Measurements from ENCODE around the gene WDR46.

WDR46 gene, protein sequence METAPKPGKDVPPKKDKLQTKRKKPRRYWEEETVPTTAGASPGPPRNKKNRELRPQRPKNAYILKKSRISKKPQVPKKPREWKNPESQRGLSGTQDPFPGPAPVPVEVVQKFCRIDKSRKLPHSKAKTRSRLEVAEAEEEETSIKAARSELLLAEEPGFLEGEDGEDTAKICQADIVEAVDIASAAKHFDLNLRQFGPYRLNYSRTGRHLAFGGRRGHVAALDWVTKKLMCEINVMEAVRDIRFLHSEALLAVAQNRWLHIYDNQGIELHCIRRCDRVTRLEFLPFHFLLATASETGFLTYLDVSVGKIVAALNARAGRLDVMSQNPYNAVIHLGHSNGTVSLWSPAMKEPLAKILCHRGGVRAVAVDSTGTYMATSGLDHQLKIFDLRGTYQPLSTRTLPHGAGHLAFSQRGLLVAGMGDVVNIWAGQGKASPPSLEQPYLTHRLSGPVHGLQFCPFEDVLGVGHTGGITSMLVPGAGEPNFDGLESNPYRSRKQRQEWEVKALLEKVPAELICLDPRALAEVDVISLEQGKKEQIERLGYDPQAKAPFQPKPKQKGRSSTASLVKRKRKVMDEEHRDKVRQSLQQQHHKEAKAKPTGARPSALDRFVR

DNA sequence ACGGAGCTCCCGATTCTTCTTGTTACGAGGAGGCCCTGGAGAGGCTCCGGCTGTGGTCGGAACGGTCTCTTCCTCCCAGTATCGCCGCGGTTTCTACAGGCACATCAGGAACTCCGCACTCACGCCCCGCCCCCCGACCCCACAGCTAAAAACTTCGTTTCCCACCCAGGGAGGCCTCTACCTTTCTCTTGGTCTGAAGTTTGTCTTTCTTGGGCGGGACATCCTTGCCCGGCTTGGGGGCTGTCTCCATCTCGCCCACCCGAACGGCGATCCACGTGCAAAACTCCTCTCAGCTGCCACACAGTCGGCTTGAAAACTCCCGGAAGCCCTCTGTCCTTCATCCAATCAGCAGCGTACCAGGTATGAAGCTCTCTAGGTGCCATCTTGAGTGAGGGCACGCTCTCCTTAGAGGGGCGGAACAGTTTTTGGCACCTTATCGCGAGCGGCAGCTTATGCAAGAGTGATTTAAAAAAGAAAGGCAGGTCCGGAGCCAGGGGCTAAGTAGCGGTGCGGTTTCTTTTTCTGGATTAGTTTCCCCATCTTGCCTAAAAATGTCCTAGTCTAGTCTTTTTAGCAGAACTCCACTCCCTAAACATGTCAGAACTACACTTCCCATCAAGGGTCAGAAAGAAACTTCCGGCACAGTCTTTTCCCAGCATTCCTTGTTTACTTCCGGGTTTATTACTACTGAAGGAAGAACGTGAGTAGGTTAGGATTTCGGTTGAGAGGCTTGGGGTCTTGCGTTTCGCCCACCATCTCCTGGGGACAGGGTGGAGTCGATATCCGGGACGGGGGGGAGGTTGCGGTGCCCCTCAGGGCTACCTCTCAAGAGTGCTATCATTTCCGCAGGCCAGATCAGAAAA lies at the start of gene WDR46, which contains the start of gene PFDN6:
TSS of gene WDR46 (minus strand) at position 319 of the 863 bp plus-strand sequence. CDS start at position 250, 69 bp downstream.
TSS of gene PFDN6 (plus strand) at position 681 of the 863 bp plus-strand sequence. CDS start 256 bp downstream, outside the sequence.
- H3K4me3 ChIP-seq (ENCODE audit: low read length), result peak within 1 kb of the TSS; percentile 83
- no peak for TF ChIP-seq ZNF274 (IDR thresholded peaks at IDR 0.05; ENCODE audit: low read depth, low read length)

DNA sequence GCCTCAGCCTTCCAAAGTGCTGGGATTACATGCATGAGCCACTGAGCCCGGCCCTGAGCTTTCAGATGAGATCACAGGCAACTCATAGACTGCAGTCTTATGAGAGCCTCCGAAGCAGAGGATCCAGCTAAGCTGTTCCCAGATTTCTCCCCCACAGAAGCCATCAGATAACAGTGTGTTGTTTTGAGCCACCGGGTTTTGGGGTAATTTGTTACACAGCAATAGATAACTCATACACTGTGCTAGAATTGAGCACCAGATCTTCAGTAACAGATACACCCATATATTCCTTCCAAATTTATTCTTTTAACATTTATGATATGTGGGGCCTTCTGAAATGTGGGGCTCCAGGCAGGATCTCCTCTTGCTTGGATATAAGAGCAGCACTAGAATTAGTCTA lies 47.5 kb upstream of the WDR46 start:
- no peak overlapping the region for H3K4me3 ChIP-seq (ENCODE audit: low read length)
- TF ChIP-seq ZNF274 (IDR thresholded peaks at IDR 0.05; ENCODE audit: low read depth, low read length), result no peak

- TF ChIP-seq ZNF274 (IDR thresholded peaks at IDR 0.05; ENCODE audit: low read depth, low read length), result no peak
- no peak overlapping the region for H3K4me3 ChIP-seq (ENCODE audit: low read length)
Observed at GRCh38 chr6:33335916-33336315, 46.9 kb upstream of the WDR46 start.

- no peak overlapping the region for H3K4me3 ChIP-seq (ENCODE audit: low read length)
- TF ChIP-seq ZNF274 (IDR thresholded peaks at IDR 0.05; ENCODE audit: low read depth, low read length), result no peak
Observed at GRCh38 chr6:33333666-33334065, 44.6 kb upstream of the WDR46 start.

- TF ChIP-seq ZNF274 (IDR thresholded peaks at IDR 0.05; ENCODE audit: low read depth, low read length), result no peak
- no peak overlapping the region for H3K4me3 ChIP-seq (ENCODE audit: low read length)
Observed at GRCh38 chr6:33330736-33331135, 41.7 kb upstream of the WDR46 start.

- no peak overlapping the region for H3K4me3 ChIP-seq (ENCODE audit: low read length)
- TF ChIP-seq ZNF274 (IDR thresholded peaks at IDR 0.05; ENCODE audit: low read depth, low read length), result no peak
Observed at GRCh38 chr6:33329058-33329457, 40.0 kb upstream of the WDR46 start.

DNA sequence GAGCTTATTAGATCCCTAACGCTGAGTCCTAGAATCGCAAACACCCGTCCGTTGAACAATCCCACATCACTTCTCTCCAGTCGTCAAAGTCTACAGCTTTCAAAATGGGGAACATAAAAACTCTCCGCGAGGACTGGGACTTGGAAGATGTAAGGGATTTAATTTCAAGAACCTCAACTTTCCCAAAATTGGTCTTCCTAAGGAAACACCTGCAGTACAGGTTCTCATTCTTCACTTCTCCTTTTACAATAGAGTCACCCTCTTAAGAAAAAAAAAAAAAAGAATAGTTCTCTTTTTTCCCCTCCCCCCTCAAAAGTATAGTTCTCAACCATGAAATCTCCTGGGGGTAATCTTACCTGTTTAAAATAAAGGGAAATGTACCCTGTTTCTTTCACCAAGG lies 35.1 kb upstream of the WDR46 start:
- TF ChIP-seq ZNF274 (IDR thresholded peaks at IDR 0.05; ENCODE audit: low read depth, low read length), result no peak
- H3K4me3 ChIP-seq (ENCODE audit: low read length), result peak overlapping the region; percentile 63

- TF ChIP-seq ZNF274 (IDR thresholded peaks at IDR 0.05; ENCODE audit: low read depth, low read length), result no peak
- peak overlapping the region; percentile 63 for H3K4me3 ChIP-seq (ENCODE audit: low read length)
Observed at GRCh38 chr6:33323623-33323948, 34.5 kb upstream of the WDR46 start.

GRCh38 chr6:33321227-33321626 lies 32.2 kb upstream of the WDR46 start:
- H3K4me3 ChIP-seq (ENCODE audit: low read length), result no peak overlapping the region
- no peak for TF ChIP-seq ZNF274 (IDR thresholded peaks at IDR 0.05; ENCODE audit: low read depth, low read length)

GRCh38 chr6:33320315-33321181 lies 31.5 kb upstream of the WDR46 start:
- TF ChIP-seq ZNF274 (IDR thresholded peaks at IDR 0.05; ENCODE audit: low read depth, low read length), result no peak
- no peak overlapping the region for H3K4me3 ChIP-seq (ENCODE audit: low read length)

DNA sequence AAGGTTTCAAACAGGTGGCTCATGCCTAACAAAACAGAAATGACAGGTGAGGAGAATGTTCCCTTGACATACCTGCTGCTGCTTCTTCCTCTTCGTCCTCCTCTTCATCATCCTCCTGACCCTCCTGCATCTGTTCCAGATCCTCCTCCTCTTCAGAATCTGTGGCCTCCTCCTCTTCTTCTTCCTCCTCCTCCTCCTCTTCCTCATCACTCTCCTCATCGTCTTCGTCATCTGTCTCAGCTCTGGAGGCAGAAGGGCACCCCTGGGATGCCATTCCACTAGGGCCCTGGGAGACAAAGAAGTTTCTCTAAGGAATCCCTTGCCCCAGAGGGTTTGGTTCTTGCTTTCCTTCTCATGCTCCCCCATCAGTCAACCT lies 30.9 kb upstream of the WDR46 start:
- no peak for TF ChIP-seq ZNF274 (IDR thresholded peaks at IDR 0.05; ENCODE audit: low read depth, low read length)
- H3K4me3 ChIP-seq (ENCODE audit: low read length), result no peak overlapping the region

DNA sequence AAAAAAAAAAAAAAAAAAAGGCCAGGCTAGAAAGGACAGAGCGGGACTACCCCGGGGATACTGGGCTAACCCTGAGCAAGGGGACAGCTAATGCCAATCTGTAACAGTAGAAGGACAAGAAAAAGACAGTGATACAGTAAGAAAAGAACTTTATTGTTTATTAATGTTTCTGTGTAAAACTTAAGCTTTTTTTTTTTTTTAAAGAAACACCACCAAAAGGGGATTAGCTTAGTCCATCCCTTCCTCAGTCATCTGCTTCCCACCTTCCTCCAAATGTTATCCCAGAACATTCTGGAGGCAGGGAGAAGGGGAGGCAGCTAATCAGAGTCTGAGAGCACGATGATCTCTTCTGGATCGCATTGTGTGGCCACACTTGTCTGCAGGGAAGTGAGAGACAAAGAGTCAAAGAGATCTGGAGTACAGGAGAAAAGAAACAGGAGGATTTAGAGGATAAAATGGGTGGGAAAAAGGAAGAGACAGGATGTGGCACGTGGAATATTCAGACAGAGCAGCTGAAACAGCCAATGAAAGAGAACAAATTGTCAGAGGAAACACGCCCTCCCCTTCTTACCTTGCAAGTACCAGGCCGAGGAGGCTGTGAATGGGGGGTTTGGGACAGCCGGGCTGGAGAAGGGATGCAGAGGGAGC lies 29.5 kb upstream of the WDR46 start:
- no peak for TF ChIP-seq ZNF274 (IDR thresholded peaks at IDR 0.05; ENCODE audit: low read depth, low read length)
- peak overlapping the region; percentile 64; the same call in 1 of the 2 replicates for H3K4me3 ChIP-seq (ENCODE audit: low read length)

All from GM08714 (cell line).